Spleen (tissue), 11 donors: ENCODE data around the gene PRELID3B. TPM values are rescaled to one million over a fixed set of nuclear protein-coding genes. Genes with fewer than 3 reads are reported as not detected.

ENCODE experiments used
- DNase-seq: peaks from one replicate; pipeline ENCODE4 v3.0.0-alpha.2; 2020
- H3K27ac ChIP-seq, 8 donors: fragments of 200-600 bp; sonication (generic) in 7 of 8; 1 replicate in 4 of 8; 2 replicates in 4 of 8; pipeline versions ENCODE4 v1.5.0 to v1.8.0; 2016 to 2021; ENCODE audit warnings: inconsistent platforms in 4 of 8, mild to moderate bottlenecking in 4 of 8, moderate library complexity in 1 of 8
- H3K27me3 ChIP-seq, 7 donors: fragments of 200-600 bp; sonication (generic) in 6 of 7; replicated peaks in 1 of 7; 1 replicate in 4 of 7; 2 replicates in 3 of 7; pipeline versions ENCODE4 v1.5.0 to v1.8.0; 2016 to 2021; ENCODE audit warnings: inconsistent platforms in 3 of 7, mild to moderate bottlenecking in 1 of 7
- H3K36me3 ChIP-seq, 6 donors: fragments of 200-600 bp; sonication (generic) in 5 of 6; 1 replicate in 4 of 6; 2 replicates in 2 of 6; pipeline versions ENCODE4 v1.5.0 to v1.8.0; 2016 to 2021; ENCODE audit warnings: inconsistent platforms in 2 of 6
- H3K4me1 ChIP-seq, 6 donors: fragments of 200-600 bp; sonication (generic) in 5 of 6; 1 replicate in 3 of 6; 2 replicates in 3 of 6; pipeline versions ENCODE4 v1.5.0 to v1.8.0; 2016 to 2021; ENCODE audit warnings: inconsistent platforms in 3 of 6
- H3K4me3 ChIP-seq, 8 donors: fragments of 200-600 bp; sonication (generic) in 7 of 8; 1 replicate in 4 of 8; 2 replicates in 4 of 8; pipeline versions ENCODE4 v1.5.0 to v1.8.0; 2016 to 2021; ENCODE audit warnings: inconsistent platforms in 4 of 8, mild to moderate bottlenecking in 4 of 8, moderate library complexity in 2 of 8
- H3K9me3 ChIP-seq, 8 donors: fragments of 200-600 bp; sonication (generic) in 7 of 8; 1 replicate in 4 of 8; 2 replicates in 4 of 8; pipeline versions ENCODE4 v1.5.0 to v1.8.0; 2016 to 2021; ENCODE audit warnings: inconsistent platforms in 4 of 8
- CTCF ChIP-seq, 11 experiments: fragments of 200-600 bp in 7 of 11; fragments of 450-650 bp in 4 of 11; sonication (generic) in 4 of 11; IDR thresholded peaks in 8 of 11; conservative IDR thresholded peaks in 3 of 11; 1 replicate in 7 of 11; 2 replicates in 4 of 11; pipeline versions ENCODE4 v1.4.0 to v1.8.0; 2016 to 2021; ENCODE audit warnings: antibody characterized with exemption in 11 of 11, inconsistent platforms in 4 of 11, mild to moderate bottlenecking in 1 of 11
- POLR2A ChIP-seq, 3 donors: fragments of 450-650 bp; IDR thresholded peaks; one replicate each; pipeline ENCODE4 v1.5.1; 2017; ENCODE audit warnings: antibody characterized with exemption in 3 of 3, mild to moderate bottlenecking in 1 of 3
- POLR2AphosphoS5 ChIP-seq, 3 donors: sonication (generic); formaldehyde crosslinking; IDR thresholded peaks; one replicate each; pipeline ENCODE4 v1.5.1; 2017; ENCODE audit warnings: antibody characterized with exemption in 3 of 3
- WGBS, 5 donors: extraction: QIAGEN DNeasy Blood & Tissue Kit in 3 of 5; methylation state at CpG; one replicate each; pipeline versions ENCODE4 v1.1.5 to v1.1.7; 2013 to 2018; 5-methylcytosine and 5-hydroxymethylcytosine counted together
- intact Hi-C: fragments of 100-400 bp; cut with DNase I; formaldehyde crosslinking; loops from one replicate; pipeline ENCODE4 v1.15.0; 2023; ENCODE audit warnings: low total_unique reads
- polyA plus RNA-seq, 3 donors: library from polyadenylated mRNA; stranded (reverse); fragments of 200-250 nt; gene quantifications; one replicate each; pipeline ENCODE4 v1.2.1, GENCODE V29; 2013
- total RNA-seq, 7 donors: library from RNA; depleted of rRNA in 3 of 7; stranded (reverse); fragments of >200 nt in 3 of 7; fragmentation: NEBNext Ultra II Directional in 4 of 7; extraction: Animal tissue kit (Norgen Biotek cat#: 25700) in 4 of 7; gene quantifications; one replicate each; pipeline versions ENCODE4 v1.1.0 to v1.2.1, GENCODE V29; 2016 to 2021
- donor health status: healthy with polysubstance abuse.
- donor health status: DM: no; HTN: no; CAD: no; lungs with moderate emphysema.
- donor health status: DM: no; HTN: no; CAD: no.
- donor health status: Bipolar disorder and iron deficiency.
- donor health status: healthy.
- donor health status: DM: no; HTN: no; CAD: no.
- donor health status: DM: yes; HTN: yes; CAD: no.

PRELID3B gene
- total and polyA plus RNA-seq, 10 donors = 20.6 to 46.8 (median 40.5) TPM

DNA sequence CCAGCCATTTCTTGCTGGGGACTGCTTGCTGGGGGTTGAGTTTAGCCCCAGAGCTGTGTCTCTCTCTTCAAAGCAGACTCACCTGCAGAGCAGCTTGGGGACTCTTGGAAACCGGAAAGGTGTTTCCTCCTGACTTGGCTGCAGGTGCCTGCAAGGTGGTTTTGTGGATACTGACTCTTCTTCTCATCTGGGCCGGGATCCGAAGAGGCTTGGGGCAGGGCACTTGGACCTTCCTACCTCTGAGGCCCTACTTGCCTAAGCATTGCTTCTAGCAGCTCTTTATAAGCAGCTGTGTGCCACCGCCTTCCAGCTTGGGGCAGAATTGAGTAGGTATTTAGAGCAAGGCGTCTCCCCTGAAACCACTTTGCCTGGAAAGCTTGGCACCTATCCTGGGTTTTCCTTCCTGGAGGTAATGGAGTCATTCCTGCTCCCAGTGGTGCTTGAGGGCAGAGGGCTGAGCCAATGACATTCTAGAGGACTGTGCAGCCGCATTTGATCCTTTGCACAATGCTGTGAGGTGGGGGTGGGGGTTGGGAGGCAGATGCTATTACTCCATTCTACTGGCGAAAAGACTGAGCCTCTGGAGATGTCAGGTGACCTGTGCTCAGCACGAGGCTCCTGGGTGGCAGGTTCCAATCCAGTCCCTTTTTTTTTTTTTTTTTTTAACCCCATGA, 32.1 kb downstream of the PRELID3B start:
- no peak for DNase-seq

GRCh38 chr20:59008715-59009336, 33.8 kb downstream of the PRELID3B start:
- no peak for DNase-seq
- Histone ChIP-seq H3K9me3 (no peaks in the 10 kb centered on the region), H3K27me3 (no peaks in the 10 kb centered on the region), H3K36me3 (peaks cover 0 to 7% (median under 1%) of the 10 kb centered on the region in 6 donors), H3K4me1 (peaks cover 24 to 86% (median 56%) of the 10 kb centered on the region in 6 donors), H3K4me3 (no peak overlapping the region), H3K27ac (peak overlapping the region in 5 of 8 donors; percentile 88 to 99 (median 97))
- TF ChIP-seq POLR2A (IDR thresholded peaks at IDR 0.05) (no peak), POLR2AphosphoS5 (IDR thresholded peaks at IDR 0.05) (no peak), CTCF (IDR thresholded peaks at IDR 0.05 in 8 of 11, conservative IDR thresholded peaks at IDR 0.05 in 3 of 11) (no peak)
- 87 to 91% (median 89%) methylated on average over 5 to 8 of the region's 8 CpGs for WGBS, 5 donors
- intact Hi-C loops = loop anchor here (10.0 kb wide), 1 partner anchor 114 kb away; no protein-coding TSS in a partner anchor

More for the DNA sequence above, 32.1 kb downstream of the PRELID3B start:
- 73 to 87% (median 85%) methylated on average over 7 to 8 of the region's 8 CpGs for WGBS, 5 donors
- Histone ChIP-seq H3K4me3 (no peak overlapping the region), H3K27me3 (no peaks in the 10 kb centered on the region), H3K4me1 (peaks cover 10 to 84% (median 43%) of the 10 kb centered on the region in 6 donors), H3K9me3 (no peaks in the 10 kb centered on the region), H3K36me3 (no peaks in the 10 kb centered on the region), H3K27ac (peak overlapping the region in 4 of 8 donors; percentile 7 to 58 (median 45))
- TF ChIP-seq CTCF (IDR thresholded peaks at IDR 0.05 in 8 of 11, conservative IDR thresholded peaks at IDR 0.05 in 3 of 11) (no peak), POLR2A (IDR thresholded peaks at IDR 0.05) (no peak), POLR2AphosphoS5 (IDR thresholded peaks at IDR 0.05) (no peak)
- intact Hi-C loops = no loop called here

GRCh38 chr20:59007665-59008511, 34.7 kb downstream of the PRELID3B start:
- WGBS, 5 donors = 51 to 65% (median 53%) methylated on average over 19 to 24 of the region's 24 CpGs
- Histone ChIP-seq H3K4me1 (peaks cover 32 to 90% (median 65%) of the 10 kb centered on the region in 6 donors), H3K36me3 (peaks cover 0 to 16% (median 5%) of the 10 kb centered on the region in 6 donors), H3K4me3 (peak overlapping the region; percentile 62 to 89 (median 73)), H3K27ac (peak overlapping the region; percentile 88 to 99 (median 95)), H3K9me3 (no peaks in the 10 kb centered on the region), H3K27me3 (no peaks in the 10 kb centered on the region)
- intact Hi-C loops = loop anchor here (10.0 kb wide), 1 partner anchor 113 kb away; no protein-coding TSS in a partner anchor
- DNase-seq = peak; percentile 94
- TF ChIP-seq POLR2AphosphoS5 (IDR thresholded peaks at IDR 0.05) (peak; percentile 53 to 64 (median 60)), CTCF (IDR thresholded peaks at IDR 0.05 in 8 of 11, conservative IDR thresholded peaks at IDR 0.05 in 3 of 11) (no peak), POLR2A (IDR thresholded peaks at IDR 0.05) (no peak)
